C4-2B (cell line): ENCODE data around the gene SLC45A2.

Experiments used
- H3K27ac ChIP-seq: fragments of 450-650 bp; 2 replicates; pipeline ENCODE4 v1.5.1; 2017
- CTCF ChIP-seq: fragments of 450-650 bp; conservative IDR thresholded peaks from 2 replicates; pipeline ENCODE4 v1.5.1; 2017; ENCODE audit warnings: mild to moderate bottlenecking
- ZFX ChIP-seq: fragments of 450-650 bp; IDR thresholded peaks from 2 replicates; pipeline ENCODE4 v1.6.1; 2017

The SLC45A2 gene

GRCh38 chr5:34021334-34021733 lies 36.8 kb upstream of the SLC45A2 start:
- no peak overlapping the region for H3K27ac ChIP-seq

GRCh38 chr5:34020726-34021125 lies 36.2 kb upstream of the SLC45A2 start:
- no peak overlapping the region for H3K27ac ChIP-seq
- TF ChIP-seq CTCF: no peak
- no peak for TF ChIP-seq ZFX

More at GRCh38 chr5:34021334-34021733, 36.8 kb upstream of the SLC45A2 start:
- no peak for TF ChIP-seq CTCF
- TF ChIP-seq ZFX: no peak

GRCh38 chr5:34017254-34017653 lies 32.8 kb upstream of the SLC45A2 start:
- H3K27ac ChIP-seq: no peak overlapping the region
- no peak for TF ChIP-seq CTCF
- TF ChIP-seq ZFX: no peak

GRCh38 chr5:34016750-34017149 lies 32.3 kb upstream of the SLC45A2 start:
- TF ChIP-seq ZFX (no peak), CTCF (no peak)
- no peak overlapping the region for H3K27ac ChIP-seq

- TF ChIP-seq ZFX (no peak), CTCF (no peak)
- no peak overlapping the region for H3K27ac ChIP-seq
Measured at GRCh38 chr5:34016222-34016621, 31.7 kb upstream of the SLC45A2 start.

GRCh38 chr5:34015120-34015822 lies 30.8 kb upstream of the SLC45A2 start:
- no peak overlapping the region for H3K27ac ChIP-seq
- TF ChIP-seq CTCF (no peak), ZFX (no peak)

GRCh38 chr5:34014626-34015025 lies 30.1 kb upstream of the SLC45A2 start:
- H3K27ac ChIP-seq: no peak overlapping the region
- no peak for TF ChIP-seq CTCF
- TF ChIP-seq ZFX: no peak
